ENCODE data around the gene CYS1. TPM values are rescaled to one million over a fixed set of nuclear protein-coding genes. Genes with fewer than 3 reads are reported as not detected.

CYS1 gene
- total and polyA plus RNA-seq, 2 of the 13 experiments (the other 11 are each of a cell fraction or from before 2014, with no cell fraction given), result 0.04 TPM; not detected in 1

DNA sequence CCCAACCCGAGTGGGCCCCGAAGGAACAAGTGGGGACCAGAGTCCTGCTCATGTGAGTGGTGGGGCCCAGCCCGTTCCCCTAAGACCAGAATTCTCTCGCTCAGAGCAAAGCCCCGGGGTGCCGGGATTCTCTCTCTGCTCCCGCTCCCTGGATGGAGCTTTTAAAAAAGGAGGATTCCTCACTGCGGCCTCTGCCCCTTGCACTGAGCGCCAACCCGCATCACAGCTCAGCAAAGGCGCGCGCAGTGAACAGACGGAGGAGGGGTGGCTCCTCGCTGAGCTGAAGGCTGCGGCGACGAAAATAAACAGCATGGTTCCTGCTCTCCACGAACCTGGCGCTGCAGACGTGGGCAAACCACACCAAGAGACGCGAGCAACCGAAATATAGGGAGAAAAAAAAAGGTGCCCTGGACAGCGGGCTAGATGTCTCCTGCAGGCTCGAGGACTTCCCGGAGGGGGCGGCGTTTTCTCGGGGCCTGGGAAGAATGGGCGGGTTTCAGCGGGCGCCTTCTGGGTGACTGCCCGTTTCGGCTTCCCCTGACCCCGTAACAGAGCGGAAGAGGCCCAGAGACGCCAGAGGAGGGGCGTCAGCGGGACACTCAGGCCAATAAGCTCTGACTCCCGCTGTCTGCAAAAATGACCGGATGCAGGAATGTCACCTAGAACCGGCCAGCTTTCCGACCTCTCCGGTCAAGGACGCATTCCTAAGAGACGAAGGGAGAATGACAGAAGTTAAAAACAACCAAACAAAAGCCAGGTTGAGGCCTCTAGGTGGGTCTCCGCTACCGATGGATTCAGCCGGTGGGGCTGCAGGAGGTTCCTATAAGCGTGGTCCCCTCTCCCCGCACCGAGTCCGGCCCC lies 37.7 kb downstream of the CYS1 start (continued):
- TF ChIP-seq, protein P1, sequence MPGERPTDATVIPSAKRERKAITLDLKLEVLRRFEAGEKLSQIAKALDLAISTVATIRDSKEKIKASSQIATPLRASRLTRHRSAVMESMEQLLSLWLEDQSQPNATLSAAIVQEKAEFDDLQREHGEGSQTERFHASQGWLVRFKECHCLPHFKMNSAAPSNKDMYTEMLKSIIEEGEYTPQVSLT (CRISPR knock-in tag; IDR thresholded peaks at IDR 0.05; ENCODE audit: borderline replicate concordance, low read depth), result no peak
- TF ChIP-seq GATA4 (IDR thresholded peaks at IDR 0.05; ENCODE audit: borderline replicate concordance, low read depth), result no peak
- TF ChIP-seq, protein P2, sequence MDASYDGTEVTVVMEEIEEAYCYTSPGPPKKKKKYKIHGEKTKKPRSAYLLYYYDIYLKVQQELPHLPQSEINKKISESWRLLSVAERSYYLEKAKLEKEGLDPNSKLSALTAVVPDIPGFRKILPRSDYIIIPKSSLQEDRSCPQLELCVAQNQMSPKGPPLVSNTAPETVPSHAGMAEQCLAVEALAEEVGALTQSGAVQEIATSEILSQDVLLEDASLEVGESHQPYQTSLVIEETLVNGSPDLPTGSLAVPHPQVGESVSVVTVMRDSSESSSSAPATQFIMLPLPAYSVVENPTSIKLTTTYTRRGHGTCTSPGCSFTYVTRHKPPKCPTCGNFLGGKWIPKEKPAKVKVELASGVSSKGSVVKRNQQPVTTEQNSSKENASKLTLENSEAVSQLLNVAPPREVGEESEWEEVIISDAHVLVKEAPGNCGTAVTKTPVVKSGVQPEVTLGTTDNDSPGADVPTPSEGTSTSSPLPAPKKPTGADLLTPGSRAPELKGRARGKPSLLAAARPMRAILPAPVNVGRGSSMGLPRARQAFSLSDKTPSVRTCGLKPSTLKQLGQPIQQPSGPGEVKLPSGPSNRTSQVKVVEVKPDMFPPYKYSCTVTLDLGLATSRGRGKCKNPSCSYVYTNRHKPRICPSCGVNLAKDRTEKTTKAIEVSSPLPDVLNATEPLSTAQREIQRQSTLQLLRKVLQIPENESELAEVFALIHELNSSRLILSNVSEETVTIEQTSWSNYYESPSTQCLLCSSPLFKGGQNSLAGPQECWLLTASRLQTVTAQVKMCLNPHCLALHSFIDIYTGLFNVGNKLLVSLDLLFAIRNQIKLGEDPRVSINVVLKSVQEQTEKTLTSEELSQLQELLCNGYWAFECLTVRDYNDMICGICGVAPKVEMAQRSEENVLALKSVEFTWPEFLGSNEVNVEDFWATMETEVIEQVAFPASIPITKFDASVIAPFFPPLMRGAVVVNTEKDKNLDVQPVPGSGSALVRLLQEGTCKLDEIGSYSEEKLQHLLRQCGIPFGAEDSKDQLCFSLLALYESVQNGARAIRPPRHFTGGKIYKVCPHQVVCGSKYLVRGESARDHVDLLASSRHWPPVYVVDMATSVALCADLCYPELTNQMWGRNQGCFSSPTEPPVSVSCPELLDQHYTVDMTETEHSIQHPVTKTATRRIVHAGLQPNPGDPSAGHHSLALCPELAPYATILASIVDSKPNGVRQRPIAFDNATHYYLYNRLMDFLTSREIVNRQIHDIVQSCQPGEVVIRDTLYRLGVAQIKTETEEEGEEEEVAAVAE (CRISPR knock-in tag; IDR thresholded peaks at IDR 0.05; ENCODE audit: borderline replicate concordance), result peak; percentile 9; the same call in 1 of the 2 replicates
- peak; percentile 12 for TF ChIP-seq ZNF883 (CRISPR knock-in tag; IDR thresholded peaks at IDR 0.05; ENCODE audit: not compliant biosample characterization)
- no peak for TF ChIP-seq SMARCE1 (IDR thresholded peaks at IDR 0.05; ENCODE audit: borderline replicate concordance)
- TF ChIP-seq, protein P3, sequence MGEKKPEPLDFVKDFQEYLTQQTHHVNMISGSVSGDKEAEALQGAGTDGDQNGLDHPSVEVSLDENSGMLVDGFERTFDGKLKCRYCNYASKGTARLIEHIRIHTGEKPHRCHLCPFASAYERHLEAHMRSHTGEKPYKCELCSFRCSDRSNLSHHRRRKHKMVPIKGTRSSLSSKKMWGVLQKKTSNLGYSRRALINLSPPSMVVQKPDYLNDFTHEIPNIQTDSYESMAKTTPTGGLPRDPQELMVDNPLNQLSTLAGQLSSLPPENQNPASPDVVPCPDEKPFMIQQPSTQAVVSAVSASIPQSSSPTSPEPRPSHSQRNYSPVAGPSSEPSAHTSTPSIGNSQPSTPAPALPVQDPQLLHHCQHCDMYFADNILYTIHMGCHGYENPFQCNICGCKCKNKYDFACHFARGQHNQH (CRISPR knock-in tag; IDR thresholded peaks at IDR 0.05), result 0 out of 2 replicates have a peak, but pooled peaks have one; percentile 41
- TF ChIP-seq, protein P4, sequence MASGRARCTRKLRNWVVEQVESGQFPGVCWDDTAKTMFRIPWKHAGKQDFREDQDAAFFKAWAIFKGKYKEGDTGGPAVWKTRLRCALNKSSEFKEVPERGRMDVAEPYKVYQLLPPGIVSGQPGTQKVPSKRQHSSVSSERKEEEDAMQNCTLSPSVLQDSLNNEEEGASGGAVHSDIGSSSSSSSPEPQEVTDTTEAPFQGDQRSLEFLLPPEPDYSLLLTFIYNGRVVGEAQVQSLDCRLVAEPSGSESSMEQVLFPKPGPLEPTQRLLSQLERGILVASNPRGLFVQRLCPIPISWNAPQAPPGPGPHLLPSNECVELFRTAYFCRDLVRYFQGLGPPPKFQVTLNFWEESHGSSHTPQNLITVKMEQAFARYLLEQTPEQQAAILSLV (CRISPR knock-in tag; IDR thresholded peaks at IDR 0.05; ENCODE audit: borderline replicate concordance), result no peak
- TF ChIP-seq KLF16 (CRISPR knock-in tag; IDR thresholded peaks at IDR 0.05), result 0 out of 4 replicates have a peak, but pooled peaks of 1 of the 2 experiments have one; percentile 49
- no peak for TF ChIP-seq MED13 (CRISPR knock-in tag; IDR thresholded peaks at IDR 0.05)
- peak; percentile 35 for TF ChIP-seq TBX2 (CRISPR knock-in tag; IDR thresholded peaks at IDR 0.05; ENCODE audit: borderline replicate concordance)
- TF ChIP-seq, protein P5, sequence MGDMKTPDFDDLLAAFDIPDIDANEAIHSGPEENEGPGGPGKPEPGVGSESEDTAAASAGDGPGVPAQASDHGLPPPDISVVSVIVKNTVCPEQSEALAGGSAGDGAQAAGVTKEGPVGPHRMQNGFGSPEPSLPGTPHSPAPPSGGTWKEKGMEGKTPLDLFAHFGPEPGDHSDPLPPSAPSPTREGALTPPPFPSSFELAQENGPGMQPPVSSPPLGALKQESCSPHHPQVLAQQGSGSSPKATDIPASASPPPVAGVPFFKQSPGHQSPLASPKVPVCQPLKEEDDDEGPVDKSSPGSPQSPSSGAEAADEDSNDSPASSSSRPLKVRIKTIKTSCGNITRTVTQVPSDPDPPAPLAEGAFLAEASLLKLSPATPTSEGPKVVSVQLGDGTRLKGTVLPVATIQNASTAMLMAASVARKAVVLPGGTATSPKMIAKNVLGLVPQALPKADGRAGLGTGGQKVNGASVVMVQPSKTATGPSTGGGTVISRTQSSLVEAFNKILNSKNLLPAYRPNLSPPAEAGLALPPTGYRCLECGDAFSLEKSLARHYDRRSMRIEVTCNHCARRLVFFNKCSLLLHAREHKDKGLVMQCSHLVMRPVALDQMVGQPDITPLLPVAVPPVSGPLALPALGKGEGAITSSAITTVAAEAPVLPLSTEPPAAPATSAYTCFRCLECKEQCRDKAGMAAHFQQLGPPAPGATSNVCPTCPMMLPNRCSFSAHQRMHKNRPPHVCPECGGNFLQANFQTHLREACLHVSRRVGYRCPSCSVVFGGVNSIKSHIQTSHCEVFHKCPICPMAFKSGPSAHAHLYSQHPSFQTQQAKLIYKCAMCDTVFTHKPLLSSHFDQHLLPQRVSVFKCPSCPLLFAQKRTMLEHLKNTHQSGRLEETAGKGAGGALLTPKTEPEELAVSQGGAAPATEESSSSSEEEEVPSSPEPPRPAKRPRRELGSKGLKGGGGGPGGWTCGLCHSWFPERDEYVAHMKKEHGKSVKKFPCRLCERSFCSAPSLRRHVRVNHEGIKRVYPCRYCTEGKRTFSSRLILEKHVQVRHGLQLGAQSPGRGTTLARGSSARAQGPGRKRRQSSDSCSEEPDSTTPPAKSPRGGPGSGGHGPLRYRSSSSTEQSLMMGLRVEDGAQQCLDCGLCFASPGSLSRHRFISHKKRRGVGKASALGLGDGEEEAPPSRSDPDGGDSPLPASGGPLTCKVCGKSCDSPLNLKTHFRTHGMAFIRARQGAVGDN (CRISPR knock-in tag; IDR thresholded peaks at IDR 0.05), result peak; percentile 69
- TF ChIP-seq ZNF564 (CRISPR knock-in tag; IDR thresholded peaks at IDR 0.05), result no peak
- TF ChIP-seq PAX8 (CRISPR knock-in tag; IDR thresholded peaks at IDR 0.05; ENCODE audit: borderline replicate concordance), result no peak
- peak; percentile 72 for TF ChIP-seq RARA (CRISPR knock-in tag; IDR thresholded peaks at IDR 0.05)
- no peak for TF ChIP-seq ZNF746 (CRISPR knock-in tag; IDR thresholded peaks at IDR 0.05)
- TF ChIP-seq RORA (CRISPR knock-in tag; IDR thresholded peaks at IDR 0.05), result no peak
- TF ChIP-seq ZNF326 (CRISPR knock-in tag; IDR thresholded peaks at IDR 0.05; ENCODE audit: borderline replicate concordance), result no peak

Data from HepG2 (cell line).